Gastroesophageal sphincter (tissue), 3 donors: ENCODE measurements around the gene BLOC1S1.

Experiments
- CTCF ChIP-seq, 4 experiments: fragments of 200-600 bp in 2 of 4; fragments of 450-650 bp in 2 of 4; sonication (generic) in 1 of 4; IDR thresholded peaks; one replicate each; pipeline ENCODE4 v1.5.1; 2017 to 2019; ENCODE audit warnings: antibody characterized with exemption in 4 of 4, mild to moderate bottlenecking in 2 of 4, moderate library complexity in 2 of 4
- POLR2A ChIP-seq, 2 donors: fragments of 450-650 bp; IDR thresholded peaks; one replicate each; pipeline ENCODE4 v1.6.1; 2017; ENCODE audit warnings: antibody characterized with exemption in 2 of 2, mild to moderate bottlenecking in 2 of 2, moderate library complexity in 1 of 2

DNA sequence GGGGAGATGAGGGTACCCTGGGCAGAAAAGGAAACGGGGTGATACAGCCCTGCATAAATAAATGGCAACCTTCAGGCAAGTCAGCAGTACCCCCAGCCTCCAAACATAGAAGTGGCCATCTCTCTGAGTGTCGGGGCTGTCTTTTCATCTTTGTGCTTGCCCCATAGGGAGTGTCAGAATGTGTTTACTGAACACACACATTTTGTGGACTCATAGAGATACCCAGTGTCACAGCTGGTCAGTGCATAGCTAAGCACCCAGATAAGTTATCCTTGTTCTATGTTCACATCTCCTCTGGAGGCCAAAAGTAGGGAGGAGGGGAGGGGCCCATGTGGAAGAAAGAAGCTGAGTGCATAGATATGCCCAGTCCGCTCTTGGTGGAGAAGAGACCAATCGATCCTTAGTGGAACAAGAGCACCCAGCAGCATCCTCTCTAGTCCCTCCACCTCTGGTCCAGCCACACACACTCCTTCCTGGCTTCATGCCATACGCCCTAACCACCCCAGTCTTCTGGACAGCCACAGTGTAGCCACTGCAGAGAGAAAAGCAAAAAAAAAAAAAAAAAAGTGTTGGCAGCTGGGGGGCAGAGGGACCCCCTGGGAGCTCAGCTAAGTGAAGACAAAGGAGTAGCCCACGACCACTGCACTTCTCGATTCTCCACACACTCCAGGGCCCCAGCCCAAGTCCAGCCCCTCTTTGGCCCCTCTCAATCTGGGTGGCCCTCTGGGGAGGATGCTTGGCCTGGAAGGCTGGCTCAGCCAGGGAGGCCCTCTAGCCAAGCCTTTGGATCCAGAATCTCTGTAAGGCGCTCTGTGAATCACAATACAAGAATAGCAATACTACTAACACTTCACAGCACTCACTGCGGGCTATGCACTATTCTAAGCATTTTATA lies 10.8 kb upstream of the BLOC1S1 start:
- TF ChIP-seq POLR2A (IDR thresholded peaks at IDR 0.05) (no peak), CTCF (IDR thresholded peaks at IDR 0.05) (no peak)
